Ishikawa (cell line): ENCODE measurements around the gene CCDC194.

Experiments used
- CEBPB ChIP-seq: IDR thresholded peaks from 2 replicates; pipeline ENCODE4 v1.6.1; 2012
- MAX ChIP-seq: IDR thresholded peaks from 2 replicates; pipeline ENCODE4 v1.6.1; 2012
- RAD21 ChIP-seq: IDR thresholded peaks from 2 replicates; pipeline ENCODE4 v1.6.1; 2012; ENCODE audit warnings: low read depth
- REST ChIP-seq: IDR thresholded peaks from 2 replicates; pipeline ENCODE4 v1.6.1; 2012; ENCODE audit warnings: low read depth, mild to moderate bottlenecking

- TF ChIP-seq CEBPB (no peak), REST (no peak), MAX (no peak), RAD21 (no peak)
These were observed 53.1 kb downstream of the CCDC194 start for GRCh38 chr19:17340871-17341357.
